OCI-M2 (cell line): ENCODE results near the gene ADCY5.

Experiments
- DNase-seq: peaks from one replicate; lab custom pipeline; 2025; ENCODE audit not compliant: unreplicated experiment; lab: John Stamatoyannopoulos, UW

Gene ADCY5

DNA sequence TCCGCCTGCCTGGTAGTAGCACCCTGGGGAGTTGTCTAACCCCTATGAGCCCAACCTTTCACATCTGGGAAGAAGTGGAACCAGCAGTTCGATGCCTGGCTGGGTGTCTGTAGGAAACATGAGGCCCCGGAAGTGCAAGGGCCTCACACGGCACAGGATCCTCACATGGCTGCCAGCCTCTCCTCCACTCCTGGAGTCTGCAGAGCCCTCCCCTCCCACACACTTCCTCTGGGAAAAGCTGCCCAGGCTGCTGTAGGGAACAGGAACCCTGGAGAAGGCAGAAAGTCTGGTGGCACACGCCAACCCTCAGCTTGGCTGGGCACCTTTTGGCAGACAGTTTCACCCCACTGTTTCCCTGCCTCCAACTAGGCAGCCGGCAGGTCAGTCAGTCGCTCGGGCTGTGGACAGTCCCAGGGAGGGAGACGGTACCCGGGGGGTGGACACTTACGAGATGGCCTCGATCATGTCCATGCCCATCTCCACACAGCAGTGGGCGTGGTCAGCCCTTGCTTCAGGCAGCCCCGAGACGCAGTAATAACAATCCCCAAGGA, 118.4 kb downstream of the ADCY5 start:
- DNase-seq, result no peak

DNA sequence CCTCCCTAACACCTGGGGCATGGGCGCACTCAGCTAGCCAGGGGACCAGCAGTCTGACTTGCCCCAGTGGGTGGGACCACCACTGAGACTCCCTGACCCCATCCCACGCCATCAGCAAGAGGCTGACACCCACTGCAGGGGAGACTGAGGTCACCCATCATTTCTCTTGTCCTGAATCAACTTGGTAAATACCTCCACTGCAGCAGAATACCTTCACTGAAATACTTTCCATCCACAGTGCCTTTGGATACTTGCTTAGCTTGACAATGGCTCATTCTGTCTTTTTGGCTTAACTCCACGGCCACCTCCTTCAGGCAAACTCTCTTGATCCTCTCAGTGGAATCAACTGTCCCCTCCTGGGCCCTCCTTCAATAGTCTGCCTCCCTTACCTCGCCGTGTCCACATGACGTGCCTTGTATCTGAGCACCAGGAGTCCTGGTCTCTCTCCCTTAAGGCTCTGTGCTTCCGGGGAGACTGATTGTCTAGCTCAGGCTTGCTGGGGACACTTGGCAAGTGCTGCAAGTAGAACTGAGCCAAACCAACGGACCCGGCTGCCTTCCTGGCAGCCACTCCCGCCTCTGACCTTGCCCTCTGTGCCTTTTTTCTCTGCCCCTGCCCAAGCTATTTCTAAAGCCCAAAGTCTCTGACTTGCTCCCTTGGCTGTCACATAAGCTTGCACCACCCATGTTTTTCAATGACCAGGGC, 119.1 kb downstream of the ADCY5 start:
- no peak for DNase-seq

DNA sequence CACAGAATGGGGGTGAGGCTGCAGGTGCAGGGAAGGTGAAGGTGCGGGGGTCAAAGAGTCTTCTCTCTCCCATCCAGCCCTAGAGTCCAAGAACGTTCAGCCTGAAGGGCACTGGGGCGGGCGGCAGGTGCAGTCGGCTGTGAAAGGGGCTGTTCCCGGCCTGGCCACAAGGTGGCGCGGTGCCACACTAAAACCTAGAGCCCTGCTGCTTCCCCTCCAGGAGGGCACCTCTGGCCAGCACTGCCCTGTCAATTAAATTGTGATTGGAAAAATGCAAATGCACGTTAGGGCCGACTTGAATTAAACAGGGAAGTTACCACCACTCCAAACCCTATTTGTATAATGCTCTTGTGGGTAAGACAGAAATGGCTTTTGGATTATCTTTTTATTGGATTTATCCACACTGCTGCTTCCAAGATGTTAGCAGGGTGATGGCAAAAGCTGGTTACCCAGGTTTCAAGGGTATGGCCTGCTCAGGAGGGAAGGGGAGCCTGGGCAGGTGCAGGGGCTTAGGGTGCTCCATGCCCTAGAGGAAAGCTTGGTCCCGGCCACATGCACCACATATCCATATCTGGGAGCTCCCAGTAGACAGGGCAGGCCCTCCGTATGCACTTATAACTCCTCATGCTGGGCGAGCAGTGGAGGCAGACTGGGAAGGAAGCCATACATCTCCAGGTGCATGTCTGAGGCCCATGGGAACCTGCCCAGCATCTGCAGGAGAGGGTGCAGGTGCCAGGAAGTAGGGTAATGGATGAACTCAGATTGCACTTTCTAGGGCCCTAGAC, 119.8 kb downstream of the ADCY5 start:
- peak; percentile 1 for DNase-seq

DNA sequence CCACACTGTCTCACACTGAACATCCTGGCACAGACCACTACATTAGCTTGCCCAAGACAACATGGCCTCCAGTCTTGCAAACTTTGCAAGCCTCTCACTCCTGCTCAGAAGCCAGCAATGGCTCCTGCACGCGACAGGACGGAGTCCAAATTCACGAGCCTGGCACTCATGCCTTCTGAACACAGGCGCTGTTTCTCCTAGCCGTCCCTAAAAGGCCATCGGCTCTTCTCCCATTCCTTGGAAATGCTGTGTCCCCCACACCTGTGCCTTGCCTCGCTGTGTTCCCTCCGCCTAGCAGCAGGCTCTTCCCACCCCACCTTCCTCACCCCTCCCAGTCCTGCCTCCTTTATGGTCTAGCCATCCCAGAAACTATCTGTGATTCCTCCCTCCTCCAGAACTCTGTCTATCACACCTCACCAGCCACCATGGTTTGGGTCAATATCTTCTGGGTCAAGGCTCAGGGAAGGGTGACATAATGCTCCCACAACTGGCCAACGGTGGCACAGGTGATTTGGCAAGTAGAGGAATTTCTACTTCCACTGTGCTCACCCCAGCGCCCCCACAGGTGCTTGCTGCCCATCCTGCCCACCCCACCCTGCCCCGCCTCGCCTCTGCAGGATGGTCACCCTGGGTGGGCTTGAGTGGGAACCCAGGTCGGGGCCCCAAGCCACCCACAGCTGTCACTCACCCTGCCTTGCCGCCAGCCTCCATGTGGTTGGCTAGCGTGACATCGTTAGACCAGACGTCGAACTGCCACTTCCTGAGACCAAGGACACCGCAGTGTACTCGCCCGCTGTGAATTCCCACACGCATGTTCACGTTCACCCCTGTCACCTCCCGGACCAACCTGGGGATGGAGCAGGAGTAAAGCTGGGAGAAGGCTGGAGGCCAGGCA, 120.7 kb downstream of the ADCY5 start:
- DNase-seq, result no peak

DNA sequence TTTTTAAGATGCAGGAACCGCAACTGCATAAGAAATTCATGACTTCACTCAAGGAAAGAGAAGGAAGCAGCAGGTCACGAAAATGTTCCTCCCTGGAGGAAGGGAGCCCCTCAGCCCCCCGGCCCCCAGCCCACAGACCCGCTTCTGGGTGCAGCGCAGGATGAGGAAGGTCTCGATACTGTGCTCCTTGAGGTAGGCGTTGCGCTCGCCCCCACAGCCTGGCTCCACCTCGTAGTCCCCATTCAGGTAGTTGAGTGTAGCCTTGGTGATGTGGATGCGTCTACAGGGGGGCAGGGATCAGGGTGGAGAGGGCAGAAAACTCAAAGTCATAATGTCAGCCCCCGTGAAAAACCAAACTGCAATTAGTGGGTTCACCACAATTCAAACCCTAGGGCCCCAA, 121.4 kb downstream of the ADCY5 start:
- DNase-seq, result no peak

DNA sequence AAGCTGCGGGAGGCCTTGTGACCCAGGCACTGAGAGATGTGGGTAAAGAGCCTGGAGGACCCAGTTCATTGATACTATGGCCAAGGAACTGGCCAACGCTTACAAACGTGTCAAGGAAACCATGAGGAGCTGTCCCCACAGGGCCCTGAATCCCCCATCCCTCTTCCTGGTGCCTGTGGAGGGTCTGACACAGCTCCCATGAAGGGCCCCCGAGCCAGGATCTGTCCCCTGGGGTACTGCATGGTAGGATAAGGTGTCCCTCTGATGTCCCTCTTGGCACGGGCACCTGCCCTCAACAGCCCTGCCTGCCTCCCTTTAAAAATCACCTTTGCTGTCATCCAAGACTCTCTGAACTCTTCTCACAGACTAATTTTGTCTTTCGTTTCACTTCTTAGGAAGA, 122.4 kb downstream of the ADCY5 start:
- DNase-seq, result no peak

DNA sequence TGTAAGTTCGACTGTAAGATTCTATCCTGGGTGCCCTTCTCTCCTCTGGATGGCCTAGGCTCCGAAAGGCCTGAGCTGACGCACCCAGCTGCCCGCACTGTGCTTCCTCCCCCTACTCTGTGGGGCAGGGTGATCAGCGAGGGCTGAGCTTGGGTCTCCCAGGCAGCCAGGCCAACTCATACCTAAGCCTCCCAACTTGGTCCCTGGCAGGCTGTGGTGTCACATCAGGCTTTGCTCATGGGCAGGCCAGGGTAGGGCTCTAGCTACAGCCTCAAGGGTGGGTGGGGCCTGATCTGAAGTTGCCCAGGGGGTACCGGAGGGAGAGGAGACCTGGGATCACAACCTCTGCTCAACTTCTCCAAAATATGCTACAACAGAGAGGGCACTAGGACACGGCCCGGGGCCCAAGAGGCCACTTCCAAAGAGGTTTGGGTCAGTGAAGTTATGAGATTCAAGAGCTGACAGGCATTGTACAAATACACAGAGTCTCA, 123.1 kb downstream of the ADCY5 start:
- DNase-seq, result no peak

DNA sequence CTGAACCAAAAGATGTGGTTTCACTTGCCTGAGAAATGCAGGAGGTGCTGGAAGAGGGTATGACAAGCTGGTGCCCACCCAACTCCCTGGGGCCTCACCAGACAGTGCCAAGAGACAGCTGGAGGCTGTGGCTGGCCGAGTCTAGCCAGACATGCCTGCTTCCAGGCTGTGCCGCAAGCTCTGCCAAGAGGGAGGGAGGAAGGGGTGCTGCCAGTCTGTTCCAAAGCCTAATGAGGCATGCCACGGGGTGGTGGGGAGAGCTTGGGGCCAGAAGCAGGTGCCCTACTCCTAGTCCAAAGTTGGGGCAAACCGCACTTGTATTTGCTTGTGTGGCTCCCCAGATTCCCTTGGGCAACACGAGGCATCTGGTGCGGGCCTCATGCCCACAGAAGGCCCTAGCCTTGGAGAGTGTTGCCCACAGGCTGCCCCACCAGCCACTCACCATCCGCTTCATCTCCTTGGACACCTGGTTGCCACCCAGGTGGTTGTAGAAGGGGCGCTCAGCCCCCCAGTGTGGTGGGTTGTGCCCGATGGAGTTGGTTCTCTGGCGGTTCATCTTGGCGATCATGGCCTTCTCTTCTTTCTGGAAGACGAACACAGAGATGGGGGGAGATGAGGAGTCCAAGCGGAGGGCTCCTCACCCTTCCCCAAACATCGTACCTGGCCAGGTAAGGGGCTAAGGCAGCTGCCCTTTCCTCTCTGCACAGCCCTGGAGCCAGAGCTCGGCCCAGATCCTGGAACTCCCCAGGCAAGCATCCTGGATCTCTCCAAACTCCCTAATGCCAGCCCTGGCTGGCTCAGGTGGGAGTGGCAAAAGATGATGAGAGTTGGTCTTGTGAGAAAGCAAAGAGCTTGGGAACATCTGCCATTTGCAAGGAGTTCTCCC, 123.8 kb downstream of the ADCY5 start:
- DNase-seq, result no peak

DNA sequence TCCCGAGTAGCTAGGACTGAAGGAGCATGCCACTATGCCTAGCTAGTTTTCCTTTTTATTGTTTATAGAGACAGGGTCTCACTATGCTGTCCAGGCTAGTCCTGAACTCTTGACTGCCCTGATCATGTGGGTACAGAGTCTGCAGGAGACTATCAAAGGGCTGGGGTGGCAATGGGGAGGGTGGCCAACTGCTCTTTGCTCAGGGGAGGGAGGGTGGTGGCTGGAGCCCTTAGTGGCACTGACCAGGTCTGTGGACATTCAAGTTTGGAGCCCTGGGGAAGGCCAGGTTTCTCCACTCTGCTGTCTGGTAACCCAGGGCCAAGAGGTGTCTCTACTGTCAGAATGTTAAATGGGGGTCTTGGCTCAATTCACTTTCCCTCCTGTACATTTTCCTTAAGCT, 125.1 kb downstream of the ADCY5 start:
- no peak for DNase-seq

DNA sequence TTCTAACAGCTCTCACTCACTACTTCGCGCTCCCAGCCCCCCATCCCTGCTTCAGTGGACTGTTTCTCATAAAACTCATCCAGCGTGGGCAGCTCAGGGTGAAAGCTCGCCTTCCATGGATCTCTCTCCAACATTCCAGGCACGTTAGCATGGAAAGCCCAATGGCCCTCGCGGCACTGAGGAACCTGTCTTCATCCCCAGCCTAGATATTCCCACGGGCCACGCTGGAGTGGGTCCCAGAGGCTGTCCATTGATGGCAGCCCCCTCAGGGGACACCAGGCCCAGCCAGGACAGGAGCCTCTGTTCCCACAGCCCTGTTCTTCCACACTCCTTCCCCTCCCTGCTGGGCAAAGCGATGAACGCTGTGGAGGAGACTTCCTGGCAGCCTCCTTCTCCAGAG, 126.0 kb downstream of the ADCY5 start:
- DNase-seq, result no peak

DNA sequence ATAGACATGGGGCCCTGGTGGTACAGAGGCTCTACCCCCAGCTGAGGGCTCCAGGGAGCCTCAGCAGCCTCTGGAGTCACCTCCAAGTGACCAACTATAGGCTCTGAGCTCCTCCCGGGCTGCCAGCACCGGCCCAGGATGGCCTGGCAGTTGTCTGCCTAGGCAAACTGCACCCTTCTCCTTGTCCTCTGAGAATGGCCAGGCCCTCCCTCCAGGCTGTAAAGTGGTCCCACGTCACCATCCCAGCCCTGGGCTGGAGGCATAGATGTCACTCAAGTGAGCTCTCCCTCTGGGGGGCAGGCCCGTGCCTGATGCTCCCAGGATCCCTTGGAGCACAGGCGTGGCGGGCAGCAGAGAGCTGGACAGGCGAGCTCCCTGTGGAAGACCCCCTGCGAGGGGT, 127.1 kb downstream of the ADCY5 start:
- DNase-seq, result no peak

DNA sequence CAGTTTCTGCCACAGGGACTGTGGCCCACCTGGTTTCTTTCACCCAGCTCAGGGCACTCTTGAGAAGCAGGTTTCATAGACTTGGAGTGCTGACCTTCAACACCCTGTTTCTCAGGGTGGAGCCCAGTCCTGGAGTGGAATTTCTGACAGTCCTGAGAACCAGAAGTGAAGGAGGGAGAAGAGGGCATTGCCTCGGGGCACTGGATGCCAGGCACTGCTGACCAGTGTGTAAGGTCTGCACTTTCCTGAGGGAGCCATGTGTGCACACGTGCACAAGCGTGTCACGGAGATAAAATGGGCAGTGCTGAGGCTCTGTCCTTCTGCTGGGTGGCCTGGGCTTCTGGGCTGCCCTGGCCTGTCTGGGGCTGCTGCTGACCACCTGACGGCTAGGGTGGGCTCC, 128.7 kb downstream of the ADCY5 start:
- no peak for DNase-seq

DNA sequence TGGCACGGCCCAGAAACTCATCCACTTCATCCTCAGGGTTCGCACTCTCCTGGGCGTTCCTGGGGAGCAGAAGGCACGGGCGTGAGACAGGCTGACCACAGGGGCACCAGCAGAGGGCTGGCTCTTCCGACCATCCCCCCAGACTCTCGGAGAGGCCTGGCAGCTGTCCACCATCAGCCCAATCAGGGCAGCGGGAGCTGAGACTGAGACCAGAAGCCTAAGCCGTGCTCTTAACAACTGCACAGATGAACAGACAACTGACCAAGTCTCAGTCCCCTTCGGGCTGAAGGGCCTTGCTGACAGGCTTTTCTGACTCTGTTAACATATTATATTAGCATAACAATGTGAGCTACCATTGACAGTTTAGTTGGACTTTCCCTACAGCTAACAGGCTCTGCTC, 129.1 kb downstream of the ADCY5 start:
- DNase-seq, result no peak

DNA sequence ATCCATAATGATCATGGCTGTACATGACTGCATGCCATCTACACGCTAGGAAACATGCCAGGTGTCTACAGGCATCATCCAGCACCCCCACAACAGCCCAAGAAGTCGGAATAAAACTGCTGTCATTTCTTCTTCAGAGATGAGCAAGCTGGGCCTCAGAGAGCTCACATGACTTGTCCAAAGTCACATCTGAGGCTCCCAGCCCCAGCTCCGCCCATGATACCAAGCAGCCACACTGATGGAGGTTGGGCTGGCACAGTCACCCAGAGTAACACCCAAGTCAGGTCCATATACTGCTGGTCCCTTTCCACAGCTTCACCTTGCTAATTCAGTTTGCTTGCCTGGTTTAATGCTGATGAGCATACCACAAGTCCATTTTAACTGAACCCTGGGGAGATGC, 130.5 kb downstream of the ADCY5 start:
- DNase-seq, result no peak

DNA sequence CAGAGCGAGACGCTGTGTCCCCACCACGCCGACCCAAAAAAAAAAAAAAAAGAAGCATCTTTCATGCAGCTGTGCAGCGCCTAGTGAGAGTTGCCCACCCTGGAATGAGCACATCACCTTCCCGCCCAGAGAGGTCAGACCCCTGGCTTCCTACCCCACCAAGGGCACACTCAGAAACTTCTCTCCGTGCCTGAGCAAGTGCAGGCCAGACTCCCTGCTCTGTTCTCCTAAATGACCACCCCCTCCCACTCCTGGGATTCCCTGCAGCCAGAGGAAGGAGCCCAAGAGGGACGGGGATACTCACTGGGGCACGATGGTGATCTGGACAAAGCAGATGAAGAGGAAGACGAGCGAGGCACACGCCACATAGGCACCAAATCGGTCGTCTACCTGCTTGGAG, 131.2 kb downstream of the ADCY5 start:
- DNase-seq, result no peak

DNA sequence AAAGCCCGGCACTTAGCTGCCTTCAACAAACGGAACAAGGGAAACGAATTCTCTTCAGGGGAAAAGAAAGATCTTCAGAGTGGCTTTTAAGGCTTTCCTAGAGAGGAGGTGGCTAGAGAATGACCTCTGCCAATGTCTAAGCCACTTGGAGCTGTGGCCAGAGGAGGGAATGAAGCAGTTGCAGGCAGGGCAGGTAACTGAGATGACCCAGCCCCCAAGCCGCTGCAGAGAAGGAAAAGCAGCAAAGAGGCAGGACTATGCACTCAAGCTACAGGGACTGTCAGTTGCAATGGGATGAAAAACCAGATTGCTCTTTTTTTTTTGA, 133.7 kb downstream of the ADCY5 start:
- DNase-seq, result no peak

DNA sequence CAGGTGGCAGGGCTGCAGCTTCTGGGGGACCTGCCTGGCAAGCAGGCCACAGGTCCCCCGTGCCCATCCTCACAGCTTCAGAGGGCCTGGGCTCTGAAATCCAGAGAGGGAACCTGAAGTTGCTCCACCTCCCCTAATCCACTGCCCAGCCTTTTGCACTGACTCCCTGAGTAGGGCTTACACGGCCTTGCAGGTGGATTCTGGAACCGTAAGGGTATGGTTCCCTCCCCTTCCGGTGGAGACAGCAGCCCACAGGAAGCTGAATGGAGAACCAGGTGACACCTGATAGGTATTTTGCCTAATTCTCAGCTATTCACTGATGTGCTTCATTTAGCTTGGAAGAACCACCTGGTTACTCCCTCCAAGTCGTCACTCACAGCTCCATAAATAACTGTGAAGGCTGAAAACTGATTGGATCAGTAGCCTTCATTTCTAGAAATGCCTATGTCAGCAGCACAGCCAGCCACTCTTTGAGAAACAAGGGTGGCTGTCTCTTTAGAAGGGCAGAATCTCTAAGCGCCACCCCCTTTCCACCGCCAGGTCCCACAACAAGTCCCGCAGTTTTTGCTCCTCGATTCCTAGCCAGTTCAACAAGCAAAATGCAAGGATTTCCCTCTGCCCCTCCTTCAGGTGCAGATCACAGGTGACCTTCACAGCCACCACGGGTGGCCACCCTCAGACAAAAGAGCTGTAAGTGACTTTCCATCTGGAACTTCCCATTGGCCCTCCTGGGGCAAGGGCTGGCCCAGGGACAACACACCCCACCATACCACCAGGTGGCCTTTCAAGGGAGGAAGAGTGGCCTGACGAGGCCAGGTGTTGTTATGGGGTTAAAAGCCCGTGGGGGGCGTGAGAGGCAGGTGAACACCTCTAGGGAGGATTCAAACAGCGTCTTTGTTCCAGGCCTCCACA, 134.3 kb downstream of the ADCY5 start:
- no peak for DNase-seq

DNA sequence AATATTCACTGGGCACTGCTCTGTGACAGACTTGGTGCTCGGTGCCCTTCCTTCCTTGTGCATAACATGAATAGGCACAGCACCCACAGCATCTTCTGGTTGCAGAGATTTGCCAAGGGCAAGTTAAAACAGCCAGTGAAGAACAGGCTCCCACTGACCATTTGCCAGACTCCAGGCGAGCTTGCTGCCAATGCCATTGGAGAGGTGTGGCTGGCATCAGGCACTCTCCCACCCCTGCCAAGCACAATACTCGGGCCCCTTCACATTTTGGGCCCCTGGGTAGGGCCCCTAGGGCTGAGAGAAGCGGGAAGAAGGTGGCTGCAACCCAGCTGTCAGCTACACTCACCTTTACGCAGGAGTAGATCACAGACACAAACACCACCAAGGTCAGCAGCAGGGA, 135.0 kb downstream of the ADCY5 start:
- no peak for DNase-seq
